Suppressor macrophage treated with lipopolysaccharide for 4 hours (primary cell): Measurements from ENCODE around the gene PEX6.
A peak's percentile ranks its signal among the peaks of the same experiment; 100 is the strongest.
"Not testable (repeated sequence)": the region's sequence is repeated elsewhere in the genome, so short reads cannot be mapped to it uniquely, and the experiment has no call there.

Source experiments
- DNase-seq: peaks from one replicate; pipeline ENCODE4 v3.0.0-alpha.2; 2020

PEX6 gene

DNA sequence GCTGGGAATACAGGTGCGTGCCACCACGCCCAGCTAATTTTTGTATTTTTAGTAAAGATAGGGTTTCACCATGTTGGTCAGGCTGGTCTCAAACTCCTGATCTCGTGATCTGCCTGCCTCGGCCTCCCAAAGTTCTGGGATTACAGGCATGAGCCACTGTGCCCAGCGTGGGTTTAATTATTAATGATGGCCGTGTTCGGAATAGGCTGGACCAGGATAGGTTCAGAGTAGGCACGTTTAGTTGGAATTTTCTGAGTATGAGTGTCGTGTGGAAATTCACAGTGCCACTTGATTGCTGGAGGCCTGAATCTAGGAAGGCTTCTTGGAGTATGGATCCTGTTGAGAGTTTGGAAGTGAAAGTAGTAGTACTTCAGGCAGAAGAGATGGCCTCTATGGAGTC lies 19.2 kb upstream of the PEX6 start:
- DNase-seq = not testable (repeated sequence)

DNA sequence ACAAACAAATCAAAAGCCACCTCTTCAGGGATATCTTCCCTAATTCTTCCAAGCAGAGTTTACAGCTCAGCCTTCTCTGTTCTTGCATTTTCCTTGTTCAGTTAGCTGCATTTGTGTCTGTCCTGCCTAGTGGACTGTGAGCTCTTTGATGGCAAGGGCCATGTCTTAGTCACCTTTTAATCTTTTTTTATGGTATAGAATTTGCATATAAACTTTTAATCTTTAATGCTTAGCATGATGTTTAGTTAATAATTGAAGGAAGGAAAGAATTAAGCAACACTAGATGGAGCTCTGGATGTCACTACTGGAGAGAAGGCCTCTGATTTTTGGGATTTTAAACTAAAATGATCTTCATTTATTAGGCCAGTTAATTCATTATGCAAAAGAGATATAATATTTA lies 17.5 kb upstream of the PEX6 start:
- no peak for DNase-seq

GRCh38 chr6:42993445-42993844 lies 14.5 kb upstream of the PEX6 start:
- DNase-seq = no peak

DNA sequence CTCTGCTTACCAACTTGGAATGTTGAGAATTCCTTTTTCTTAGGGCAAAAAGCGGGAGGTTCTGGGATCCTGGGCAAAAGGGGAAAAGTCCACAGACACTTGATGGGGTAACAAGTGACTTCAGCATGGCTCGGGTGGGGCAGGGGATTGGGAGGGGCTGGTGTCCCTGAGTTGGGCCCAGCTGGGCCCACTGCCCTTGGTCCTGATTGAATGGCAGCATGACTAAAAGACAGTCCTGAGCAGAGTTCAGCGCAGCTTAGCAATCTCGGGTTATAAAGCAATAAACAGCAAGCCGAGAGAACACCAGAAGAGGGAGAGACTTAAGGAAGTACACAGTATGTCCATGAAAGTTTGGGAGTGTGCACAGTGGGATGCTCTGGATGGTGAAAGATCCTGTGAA lies 10.9 kb upstream of the PEX6 start:
- no peak for DNase-seq

DNA sequence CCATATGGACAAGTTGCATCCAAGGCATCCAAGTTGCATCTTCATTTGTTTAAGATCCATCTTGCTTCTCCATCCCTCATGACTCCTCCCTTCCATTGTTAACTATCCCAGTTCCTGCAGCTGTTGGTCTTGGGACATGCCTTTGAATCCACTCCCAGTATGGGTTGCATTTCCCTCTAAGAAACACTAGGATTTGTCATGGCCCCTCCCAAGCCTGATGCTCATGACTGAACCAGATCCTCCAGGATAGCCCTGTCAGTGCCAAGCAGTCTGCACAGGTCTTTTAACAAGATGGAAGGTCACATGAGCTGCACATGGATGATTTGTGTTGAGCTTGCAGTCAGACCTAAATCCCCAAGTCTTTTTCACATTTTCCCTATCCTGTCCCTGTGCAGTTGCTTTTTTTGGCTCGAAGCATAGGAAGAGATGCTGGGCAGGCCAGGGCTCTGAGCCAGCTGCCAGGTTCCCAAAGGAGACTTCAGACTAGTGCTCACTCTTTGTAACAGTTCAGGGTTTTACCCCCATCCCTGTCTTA lies 9.6 kb upstream of the PEX6 start:
- DNase-seq = no peak

DNA sequence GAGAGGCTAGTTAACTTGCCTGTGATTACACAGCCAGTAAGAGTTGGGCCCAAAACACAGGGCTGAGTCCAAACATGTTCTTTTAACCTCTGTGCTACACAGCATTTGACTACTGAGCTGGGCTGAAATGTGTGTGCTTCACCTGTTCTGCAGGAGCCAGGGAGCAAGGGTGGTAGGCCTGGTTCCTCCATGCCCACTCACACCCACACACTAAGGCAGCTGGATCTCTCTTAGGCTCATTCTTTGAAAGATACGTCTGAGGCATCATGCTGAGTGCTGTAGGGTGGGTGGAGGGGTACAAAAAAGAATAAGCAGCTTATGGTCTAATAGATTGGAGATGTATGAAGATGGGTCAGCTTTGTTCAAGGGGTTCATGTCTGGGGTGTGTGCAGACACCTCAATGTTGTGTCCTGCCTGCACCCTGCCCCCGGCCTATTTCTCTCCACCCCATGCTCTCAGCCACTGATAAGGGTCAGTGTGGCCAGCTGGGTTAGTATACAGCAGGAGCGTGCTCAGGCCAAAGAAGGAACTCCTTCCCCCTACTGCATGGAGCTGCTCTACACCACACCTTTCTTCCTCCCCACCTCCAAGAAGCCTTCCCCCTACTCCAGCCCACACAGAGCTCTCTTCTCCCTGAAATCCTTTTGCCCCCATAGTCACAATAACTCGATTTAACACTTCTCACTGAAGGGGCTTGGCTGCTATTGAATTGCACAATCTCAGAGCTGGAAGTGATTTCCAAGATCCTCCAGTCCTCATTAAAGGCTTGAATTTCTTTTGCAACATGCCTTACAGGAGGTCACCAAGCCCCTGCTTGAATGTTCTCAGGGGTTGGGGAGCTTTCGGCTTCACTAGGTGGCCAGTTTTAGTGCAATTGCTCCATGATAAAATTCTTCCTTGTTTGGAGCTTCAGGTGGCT lies 8.8 kb upstream of the PEX6 start:
- no peak for DNase-seq

DNA sequence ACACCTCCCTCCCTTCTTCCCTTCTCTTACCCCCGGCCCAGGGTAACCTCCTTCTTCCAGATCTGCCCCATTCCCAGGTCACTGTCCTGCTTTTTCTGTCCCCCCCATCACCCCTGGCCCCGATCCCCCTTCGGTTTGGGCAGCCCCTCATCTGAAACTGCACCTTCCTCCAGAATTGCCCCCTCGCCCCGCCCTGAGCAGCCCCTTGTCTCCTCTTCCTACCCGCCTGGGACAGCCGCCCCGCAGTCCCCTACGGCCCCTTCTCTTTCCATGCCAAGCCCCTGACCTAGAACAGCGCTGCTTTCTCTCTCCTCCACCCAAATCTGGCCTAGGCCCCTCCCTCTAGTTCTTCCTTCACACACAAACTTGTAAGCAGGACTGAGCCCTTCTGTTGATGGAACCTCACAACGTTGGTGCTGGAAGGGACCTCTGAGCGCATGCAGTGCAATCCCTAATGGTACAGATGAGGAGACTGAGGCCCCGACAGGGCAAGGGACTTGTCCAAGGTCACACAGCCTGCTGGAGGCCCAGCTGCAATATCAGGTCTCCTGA lies 6.0 kb upstream of the PEX6 start:
- no peak for DNase-seq

DNA sequence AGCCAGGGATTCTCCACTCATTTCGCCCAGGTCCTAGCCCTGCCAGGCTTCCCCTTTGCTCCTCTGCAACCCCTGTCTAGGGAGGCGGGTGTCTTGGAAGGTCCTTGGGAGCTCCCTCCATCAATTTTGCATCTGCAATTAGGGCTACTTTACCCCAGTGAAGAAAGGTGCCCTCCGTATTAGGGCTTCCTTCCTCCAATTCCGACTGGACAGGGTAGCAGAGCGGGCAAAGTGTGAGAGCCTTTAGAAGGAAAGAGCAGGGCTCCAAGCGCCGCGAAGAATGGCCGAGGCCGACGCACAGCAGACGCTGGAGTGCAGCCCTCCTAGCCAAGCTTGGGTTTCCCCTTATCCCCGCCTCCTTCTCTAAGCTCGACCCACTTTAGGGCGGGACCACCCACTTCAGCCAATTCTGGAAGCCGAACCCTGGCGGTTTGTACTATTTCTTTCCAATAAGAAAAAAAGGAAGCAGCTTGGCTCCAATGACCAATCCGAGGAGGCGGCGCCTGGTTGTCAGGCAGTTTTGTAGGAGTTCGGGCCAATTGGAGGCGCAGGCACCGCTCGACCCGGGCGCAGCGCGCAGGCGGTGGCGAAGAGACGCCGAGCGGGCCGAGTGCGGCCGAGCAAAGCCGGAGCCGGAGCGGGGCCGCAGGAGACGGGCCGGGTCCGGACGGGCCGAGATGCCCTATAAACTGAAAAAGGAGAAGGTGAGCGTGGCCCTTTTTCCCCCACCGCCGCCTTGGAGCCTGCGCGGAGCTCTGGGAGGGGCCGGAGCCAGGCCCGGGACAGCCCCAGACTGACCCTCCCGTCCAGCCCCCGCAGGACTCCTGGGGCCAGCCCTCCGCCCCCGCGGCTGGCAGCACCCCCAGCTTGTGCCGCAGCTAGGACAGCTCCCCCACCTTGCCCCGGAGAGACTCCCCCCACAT lies 5.3 kb upstream of the PEX6 start, which contains the start of gene PPP2R5D:
PPP2R5D (plus strand) TSS at position 570 of the 923 bp plus-strand sequence; CDS start at position 678, 108 bp downstream.
- DNase-seq = peak; percentile 99

- no peak for DNase-seq
Measured at GRCh38 chr6:42981836-42982235, 2.9 kb upstream of the PEX6 start.

GRCh38 chr6:42979523-42980177 lies 669 bp upstream of the PEX6 start:
- no peak for DNase-seq

DNA sequence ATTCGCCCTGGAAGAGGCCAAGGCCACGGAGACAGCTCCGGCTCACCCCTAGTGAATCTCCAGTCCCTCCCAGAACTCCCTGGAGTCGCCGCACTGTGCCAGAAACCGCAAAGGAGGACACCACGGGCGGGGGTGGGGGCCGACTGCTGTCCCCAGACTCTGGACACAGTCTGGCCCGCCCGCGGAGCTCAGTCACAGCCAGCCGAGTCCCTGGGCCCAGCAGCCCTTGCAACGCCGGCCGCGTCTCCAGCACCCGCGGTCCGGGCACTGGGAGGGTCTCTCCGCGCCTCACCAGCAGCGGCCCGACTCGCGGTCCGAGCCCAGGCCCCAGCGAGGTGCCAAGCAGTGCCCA lies 518 bp downstream of the PEX6 start:
- DNase-seq = peak; percentile 34

GRCh38 chr6:42974919-42975505 lies 4.0 kb downstream of the PEX6 start:
- no peak for DNase-seq

DNA sequence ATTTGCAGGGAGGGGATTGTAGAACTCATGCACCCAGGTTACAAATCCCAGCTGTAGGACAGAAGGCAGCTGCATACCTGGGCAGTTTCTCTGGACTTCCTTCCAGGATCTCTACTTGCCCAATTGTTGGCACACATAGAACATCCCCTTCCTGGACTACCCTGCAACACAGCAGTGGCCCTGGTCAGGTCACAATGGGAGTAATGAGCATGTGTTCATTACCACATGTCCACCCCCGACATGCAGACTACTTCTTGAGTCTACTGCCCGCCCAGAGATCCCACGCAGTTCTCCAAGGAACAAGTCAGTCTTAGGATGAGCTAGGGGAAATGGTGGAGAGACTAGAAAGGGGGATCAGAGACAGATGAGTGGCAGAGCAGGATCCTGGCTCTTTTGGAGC lies 5.1 kb downstream of the PEX6 start:
- peak; percentile 47 for DNase-seq

- no peak for DNase-seq
Measured at GRCh38 chr6:42971746-42972327, 7.1 kb downstream of the PEX6 start.

DNA sequence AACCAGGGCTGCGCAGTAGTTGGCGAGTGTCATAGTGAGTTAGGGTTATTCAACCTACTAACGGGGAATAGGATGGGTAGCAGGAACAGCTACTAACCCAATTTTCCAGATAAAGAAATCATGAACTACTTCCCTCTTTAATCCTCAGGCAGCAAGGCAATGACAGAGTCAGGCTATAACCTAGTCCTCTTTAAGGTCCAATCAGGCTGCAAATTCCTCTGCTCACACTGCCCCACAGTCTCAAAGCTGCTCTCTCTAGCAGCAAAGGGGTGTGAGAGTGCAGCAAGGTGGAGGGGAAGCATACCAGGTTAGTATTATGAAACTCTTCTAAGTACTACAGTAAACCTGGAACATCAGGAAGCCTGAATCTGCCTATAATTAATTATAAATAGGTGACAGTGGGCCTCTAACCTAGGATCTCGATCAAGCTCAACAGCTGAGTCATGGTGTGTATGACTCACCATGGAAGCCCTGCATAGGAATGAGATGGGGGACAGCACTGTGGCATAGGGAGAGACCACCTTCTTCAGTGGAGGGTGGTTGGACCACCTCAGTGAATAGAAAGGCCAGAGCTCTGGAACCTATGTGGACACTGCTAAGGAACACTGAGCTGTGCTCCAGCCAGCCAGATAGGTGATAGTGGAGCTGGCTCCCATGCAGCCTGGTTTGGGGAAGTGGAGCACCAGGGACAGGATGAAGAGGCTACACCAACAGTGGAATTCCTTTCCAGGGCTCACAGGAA lies 7.9 kb downstream of the PEX6 start:
- no peak for DNase-seq

DNA sequence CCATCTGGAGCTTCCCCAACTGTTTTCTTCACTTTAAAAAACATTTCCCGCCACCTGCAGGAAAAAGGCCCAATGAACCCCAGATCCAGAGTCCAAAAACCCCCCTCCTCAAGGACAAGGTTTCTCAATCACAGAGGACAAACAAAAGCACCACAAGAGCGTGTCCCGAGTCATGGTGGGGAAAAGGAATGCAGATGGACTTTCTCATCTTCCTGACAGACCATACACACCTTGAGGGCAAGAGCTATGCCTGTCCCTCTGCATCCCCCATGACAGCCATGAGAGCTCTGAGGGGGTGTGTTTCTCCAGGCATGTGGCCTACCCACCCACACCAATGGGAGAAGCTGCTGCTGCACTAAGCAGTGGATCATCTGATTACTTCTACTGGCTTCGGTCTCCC lies 9.0 kb downstream of the PEX6 start:
- DNase-seq = no peak

DNA sequence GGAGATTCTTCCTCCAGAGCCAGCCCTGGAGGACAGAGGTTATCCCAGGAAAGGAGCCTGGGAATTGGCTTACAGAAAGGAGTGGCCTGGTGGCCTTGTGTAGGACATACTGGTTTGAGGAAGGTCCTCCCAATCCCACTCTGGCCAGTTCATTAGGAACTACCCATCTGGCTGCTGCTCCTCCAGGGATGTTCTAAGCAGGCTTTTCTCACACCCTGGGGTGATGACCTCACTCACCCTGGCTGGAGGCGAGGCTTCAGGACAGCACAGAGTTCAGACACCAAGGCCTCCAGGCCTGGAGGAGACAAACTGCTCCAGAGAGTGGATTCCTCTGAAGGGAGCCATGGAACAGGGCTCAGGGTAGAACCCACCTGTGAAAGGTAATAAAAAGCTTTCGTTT lies 9.6 kb downstream of the PEX6 start:
- DNase-seq = no peak

GRCh38 chr6:42968783-42969182 lies 10.2 kb downstream of the PEX6 start:
- DNase-seq = no peak

- DNase-seq = no peak
Measured at GRCh38 chr6:42968126-42968701, 10.8 kb downstream of the PEX6 start.

- no peak for DNase-seq
Measured at GRCh38 chr6:42967228-42967627, 11.8 kb downstream of the PEX6 start.

DNA sequence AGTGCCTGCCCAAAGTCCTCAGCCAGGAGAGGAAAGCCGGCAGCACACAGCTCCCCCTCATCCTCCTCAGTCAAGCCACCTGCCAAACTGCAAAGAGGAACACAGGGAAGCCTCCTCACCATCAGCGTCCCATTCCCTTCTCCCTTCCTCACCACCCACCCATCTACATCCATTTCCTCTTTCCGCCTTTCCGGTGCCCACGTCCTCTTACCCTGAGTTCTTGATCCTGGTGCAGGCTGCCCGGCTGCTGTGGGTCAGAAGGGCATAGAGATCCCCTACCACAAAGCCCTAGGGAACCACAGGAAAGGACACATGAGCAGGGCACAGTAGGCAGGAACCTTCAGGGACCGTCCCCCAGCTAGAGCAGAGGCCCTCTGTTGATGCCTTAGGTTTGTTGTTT lies 12.4 kb downstream of the PEX6 start:
- DNase-seq = no peak
